HEK293 (cell line): Measurements from ENCODE around the gene ACOT7.
A peak's percentile ranks its signal among the peaks of the same experiment; 100 is the strongest.

Source experiments
- HOXA7 ChIP-seq: sonication (generic); formaldehyde crosslinking; IDR thresholded peaks from 2 replicates; pipeline ENCODE4 v1.8.1; 2022; ENCODE audit warnings: missing genetic modification reagents, borderline replicate concordance
- KLF8 ChIP-seq: fragments of 450-650 bp; formaldehyde crosslinking; IDR thresholded peaks from 2 replicates; pipeline ENCODE4 v1.5.1; 2016; ENCODE audit warnings: missing biosample characterization, missing genetic modification characterization
- SP2 ChIP-seq: fragments of 450-650 bp; formaldehyde crosslinking; IDR thresholded peaks from 2 replicates; pipeline ENCODE4 v1.5.1; 2016; ENCODE audit warnings: missing biosample characterization, missing genetic modification characterization
- SP7 ChIP-seq: fragments of 450-650 bp; formaldehyde crosslinking; IDR thresholded peaks from 2 replicates; pipeline ENCODE4 v1.5.1; 2016; ENCODE audit warnings: missing biosample characterization, missing genetic modification characterization
- WT1 ChIP-seq: fragments of 450-650 bp; formaldehyde crosslinking; IDR thresholded peaks from 2 replicates; pipeline ENCODE4 v1.5.1; 2016; ENCODE audit warnings: missing biosample characterization, missing genetic modification characterization
- ZBTB1 ChIP-seq: fragments of 450-650 bp; formaldehyde crosslinking; IDR thresholded peaks from 2 replicates; pipeline ENCODE4 v1.5.1; 2016; ENCODE audit warnings: missing biosample characterization, missing genetic modification characterization
- ZBTB21 ChIP-seq: fragments of 450-650 bp; formaldehyde crosslinking; IDR thresholded peaks from 2 replicates; pipeline ENCODE4 v1.5.1; 2017; ENCODE audit warnings: missing biosample characterization, missing genetic modification characterization
- ZEB2 ChIP-seq: fragments of 450-650 bp; formaldehyde crosslinking; IDR thresholded peaks from 2 replicates; pipeline ENCODE4 v1.5.1; 2016; ENCODE audit warnings: missing biosample characterization, missing genetic modification characterization
- ZIC2 ChIP-seq: fragments of 450-650 bp; formaldehyde crosslinking; IDR thresholded peaks from 2 replicates; pipeline ENCODE4 v1.5.1; 2016; ENCODE audit warnings: missing biosample characterization, missing genetic modification characterization
- ZNF140 ChIP-seq: fragments of 450-650 bp; formaldehyde crosslinking; IDR thresholded peaks from 2 replicates; pipeline ENCODE4 v1.5.1; 2016; ENCODE audit warnings: missing biosample characterization, missing genetic modification characterization
- ZNF19 ChIP-seq: fragments of 450-650 bp; formaldehyde crosslinking; IDR thresholded peaks from 2 replicates; pipeline ENCODE4; 2016; ENCODE audit warnings: missing biosample characterization, missing genetic modification characterization, low read depth
- ZNF366 ChIP-seq: fragments of 450-650 bp; formaldehyde crosslinking; conservative IDR thresholded peaks from 2 replicates; pipeline ENCODE4 v1.5.1; 2016; ENCODE audit warnings: missing biosample characterization, missing genetic modification characterization
- ZNF37A ChIP-seq: fragments of 450-650 bp; IDR thresholded peaks from 2 replicates; pipeline ENCODE4 v1.5.1; 2018; ENCODE audit warnings: missing biosample characterization, missing genetic modification characterization
- ZNF48 ChIP-seq: fragments of 450-650 bp; formaldehyde crosslinking; IDR thresholded peaks from 2 replicates; pipeline ENCODE4 v1.5.1; 2016; ENCODE audit warnings: missing biosample characterization, missing genetic modification characterization
- ZNF548 ChIP-seq: fragments of 450-650 bp; formaldehyde crosslinking; IDR thresholded peaks from 2 replicates; pipeline ENCODE4 v1.5.1; 2016; ENCODE audit warnings: missing biosample characterization, missing genetic modification characterization
- ZNF561 ChIP-seq: fragments of 450-650 bp; IDR thresholded peaks from 2 replicates; pipeline ENCODE4 v1.5.1; 2018; ENCODE audit warnings: missing biosample characterization, missing genetic modification characterization, borderline replicate concordance
- ZNF571 ChIP-seq: fragments of 450-650 bp; formaldehyde crosslinking; IDR thresholded peaks from 2 replicates; pipeline ENCODE4 v1.5.0; 2017; ENCODE audit warnings: missing biosample characterization, missing genetic modification characterization
- ZXDB ChIP-seq: fragments of 450-650 bp; formaldehyde crosslinking; IDR thresholded peaks from 2 replicates; pipeline ENCODE4 v1.5.1; 2016; ENCODE audit warnings: missing biosample characterization, missing genetic modification characterization
- TF ChIP-seq, protein P1 (sequence below): fragments of 450-650 bp; formaldehyde crosslinking; IDR thresholded peaks from 2 replicates; pipeline ENCODE4 v1.5.1; 2016; ENCODE audit warnings: missing biosample characterization, missing genetic modification characterization
- TF ChIP-seq, protein P2 (sequence below): fragments of 450-650 bp; formaldehyde crosslinking; IDR thresholded peaks from 2 replicates; pipeline ENCODE4 v1.5.1; 2016; ENCODE audit warnings: missing biosample characterization, missing genetic modification characterization
- TF ChIP-seq, protein P3 (sequence below): sonication (generic); formaldehyde crosslinking; IDR thresholded peaks from 2 replicates; pipeline ENCODE4 v1.8.1; 2022; ENCODE audit warnings: mild to moderate bottlenecking, moderate library complexity, missing genetic modification reagents
- TF ChIP-seq, protein P4 (sequence below): fragments of 450-650 bp; formaldehyde crosslinking; IDR thresholded peaks from 2 replicates; pipeline ENCODE4 v1.5.1; 2016; ENCODE audit warnings: missing biosample characterization, missing genetic modification characterization
- TF ChIP-seq, protein P5 (sequence below): IDR thresholded peaks from 2 replicates; pipeline ENCODE4 v1.6.1; 2011; ENCODE audit warnings: mild to moderate bottlenecking, low read depth, low read length, borderline replicate concordance
- TF ChIP-seq, protein P6 (sequence below): fragments of 450-650 bp; formaldehyde crosslinking; IDR thresholded peaks from 2 replicates; pipeline ENCODE4 v1.5.0; 2017; ENCODE audit warnings: missing biosample characterization, missing genetic modification characterization, borderline replicate concordance
- TF ChIP-seq, protein P7 (sequence below): fragments of 450-650 bp; formaldehyde crosslinking; IDR thresholded peaks from 2 replicates; pipeline ENCODE4 v1.5.1; 2016; ENCODE audit warnings: missing biosample characterization, missing genetic modification characterization
- TF ChIP-seq, protein P8 (sequence below): fragments of 450-650 bp; formaldehyde crosslinking; IDR thresholded peaks from 2 replicates; pipeline ENCODE4 v1.5.1; 2016; ENCODE audit warnings: missing biosample characterization, missing genetic modification characterization

The ACOT7 gene

DNA sequence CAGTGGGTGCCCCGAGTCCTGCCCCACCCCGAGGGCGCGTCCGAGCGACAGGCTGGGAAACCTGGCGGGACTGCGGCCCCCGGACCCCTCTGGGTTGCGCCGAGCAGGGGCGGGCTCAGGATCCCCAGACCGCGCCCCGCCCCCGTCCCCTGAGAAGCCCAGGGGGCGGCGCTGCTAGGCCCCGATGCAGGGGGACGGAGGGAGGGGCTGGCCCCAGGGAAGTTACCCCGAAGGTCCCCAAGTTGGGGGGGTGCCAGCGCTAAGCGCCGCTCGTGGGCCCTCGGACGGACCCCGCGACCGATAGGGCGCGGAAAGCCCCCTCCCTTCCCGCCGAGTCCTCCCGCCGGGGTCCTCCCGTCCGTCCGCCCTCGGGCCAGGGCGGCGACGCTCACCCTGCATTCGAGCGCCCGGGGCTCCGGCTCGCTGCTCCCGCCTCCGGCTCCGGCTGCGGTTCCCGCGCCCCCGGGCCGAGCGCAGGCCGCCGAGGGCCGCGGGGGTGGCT lies 133.1 kb downstream of the ACOT7 start (continued):
- TF ChIP-seq, protein P1, sequence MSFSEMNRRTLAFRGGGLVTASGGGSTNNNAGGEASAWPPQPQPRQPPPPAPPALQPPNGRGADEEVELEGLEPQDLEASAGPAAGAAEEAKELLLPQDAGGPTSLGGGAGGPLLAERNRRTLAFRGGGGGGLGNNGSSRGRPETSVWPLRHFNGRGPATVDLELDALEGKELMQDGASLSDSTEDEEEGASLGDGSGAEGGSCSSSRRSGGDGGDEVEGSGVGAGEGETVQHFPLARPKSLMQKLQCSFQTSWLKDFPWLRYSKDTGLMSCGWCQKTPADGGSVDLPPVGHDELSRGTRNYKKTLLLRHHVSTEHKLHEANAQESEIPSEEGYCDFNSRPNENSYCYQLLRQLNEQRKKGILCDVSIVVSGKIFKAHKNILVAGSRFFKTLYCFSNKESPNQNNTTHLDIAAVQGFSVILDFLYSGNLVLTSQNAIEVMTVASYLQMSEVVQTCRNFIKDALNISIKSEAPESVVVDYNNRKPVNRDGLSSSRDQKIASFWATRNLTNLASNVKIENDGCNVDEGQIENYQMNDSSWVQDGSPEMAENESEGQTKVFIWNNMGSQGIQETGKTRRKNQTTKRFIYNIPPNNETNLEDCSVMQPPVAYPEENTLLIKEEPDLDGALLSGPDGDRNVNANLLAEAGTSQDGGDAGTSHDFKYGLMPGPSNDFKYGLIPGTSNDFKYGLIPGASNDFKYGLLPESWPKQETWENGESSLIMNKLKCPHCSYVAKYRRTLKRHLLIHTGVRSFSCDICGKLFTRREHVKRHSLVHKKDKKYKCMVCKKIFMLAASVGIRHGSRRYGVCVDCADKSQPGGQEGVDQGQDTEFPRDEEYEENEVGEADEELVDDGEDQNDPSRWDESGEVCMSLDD (tag by site-specific recombination) = peak; percentile 73; the same call in 1 of the 2 replicates
- TF ChIP-seq, protein P2, sequence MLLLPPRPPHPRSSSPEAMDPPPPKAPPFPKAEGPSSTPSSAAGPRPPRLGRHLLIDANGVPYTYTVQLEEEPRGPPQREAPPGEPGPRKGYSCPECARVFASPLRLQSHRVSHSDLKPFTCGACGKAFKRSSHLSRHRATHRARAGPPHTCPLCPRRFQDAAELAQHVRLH = no peak
- TF ChIP-seq, protein P3, sequence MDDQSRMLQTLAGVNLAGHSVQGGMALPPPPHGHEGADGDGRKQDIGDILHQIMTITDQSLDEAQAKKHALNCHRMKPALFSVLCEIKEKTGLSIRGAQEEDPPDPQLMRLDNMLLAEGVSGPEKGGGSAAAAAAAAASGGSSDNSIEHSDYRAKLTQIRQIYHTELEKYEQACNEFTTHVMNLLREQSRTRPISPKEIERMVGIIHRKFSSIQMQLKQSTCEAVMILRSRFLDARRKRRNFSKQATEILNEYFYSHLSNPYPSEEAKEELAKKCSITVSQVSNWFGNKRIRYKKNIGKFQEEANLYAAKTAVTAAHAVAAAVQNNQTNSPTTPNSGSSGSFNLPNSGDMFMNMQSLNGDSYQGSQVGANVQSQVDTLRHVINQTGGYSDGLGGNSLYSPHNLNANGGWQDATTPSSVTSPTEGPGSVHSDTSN (CRISPR knock-in tag) = no peak
- no peak for TF ChIP-seq ZBTB21 (tag by site-specific recombination)
- TF ChIP-seq, protein P4, sequence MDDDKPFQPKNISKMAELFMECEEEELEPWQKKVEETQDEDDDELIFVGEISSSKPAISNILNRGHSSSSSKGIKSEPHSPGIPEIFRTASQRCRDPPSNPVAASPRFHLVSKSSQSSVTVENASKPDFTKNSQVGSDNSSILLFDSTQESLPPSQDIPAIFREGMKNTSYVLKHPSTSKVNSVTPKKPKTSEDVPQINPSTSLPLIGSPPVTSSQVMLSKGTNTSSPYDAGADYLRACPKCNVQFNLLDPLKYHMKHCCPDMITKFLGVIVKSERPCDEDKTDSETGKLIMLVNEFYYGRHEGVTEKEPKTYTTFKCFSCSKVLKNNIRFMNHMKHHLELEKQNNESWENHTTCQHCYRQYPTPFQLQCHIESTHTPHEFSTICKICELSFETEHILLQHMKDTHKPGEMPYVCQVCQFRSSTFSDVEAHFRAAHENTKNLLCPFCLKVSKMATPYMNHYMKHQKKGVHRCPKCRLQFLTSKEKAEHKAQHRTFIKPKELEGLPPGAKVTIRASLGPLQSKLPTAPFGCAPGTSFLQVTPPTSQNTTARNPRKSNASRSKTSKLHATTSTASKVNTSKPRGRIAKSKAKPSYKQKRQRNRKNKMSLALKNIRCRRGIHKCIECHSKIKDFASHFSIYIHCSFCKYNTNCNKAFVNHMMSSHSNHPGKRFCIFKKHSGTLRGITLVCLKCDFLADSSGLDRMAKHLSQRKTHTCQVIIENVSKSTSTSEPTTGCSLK = no peak
- TF ChIP-seq, protein P5, sequence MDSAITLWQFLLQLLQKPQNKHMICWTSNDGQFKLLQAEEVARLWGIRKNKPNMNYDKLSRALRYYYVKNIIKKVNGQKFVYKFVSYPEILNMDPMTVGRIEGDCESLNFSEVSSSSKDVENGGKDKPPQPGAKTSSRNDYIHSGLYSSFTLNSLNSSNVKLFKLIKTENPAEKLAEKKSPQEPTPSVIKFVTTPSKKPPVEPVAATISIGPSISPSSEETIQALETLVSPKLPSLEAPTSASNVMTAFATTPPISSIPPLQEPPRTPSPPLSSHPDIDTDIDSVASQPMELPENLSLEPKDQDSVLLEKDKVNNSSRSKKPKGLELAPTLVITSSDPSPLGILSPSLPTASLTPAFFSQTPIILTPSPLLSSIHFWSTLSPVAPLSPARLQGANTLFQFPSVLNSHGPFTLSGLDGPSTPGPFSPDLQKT = no peak
- TF ChIP-seq, protein P6, sequence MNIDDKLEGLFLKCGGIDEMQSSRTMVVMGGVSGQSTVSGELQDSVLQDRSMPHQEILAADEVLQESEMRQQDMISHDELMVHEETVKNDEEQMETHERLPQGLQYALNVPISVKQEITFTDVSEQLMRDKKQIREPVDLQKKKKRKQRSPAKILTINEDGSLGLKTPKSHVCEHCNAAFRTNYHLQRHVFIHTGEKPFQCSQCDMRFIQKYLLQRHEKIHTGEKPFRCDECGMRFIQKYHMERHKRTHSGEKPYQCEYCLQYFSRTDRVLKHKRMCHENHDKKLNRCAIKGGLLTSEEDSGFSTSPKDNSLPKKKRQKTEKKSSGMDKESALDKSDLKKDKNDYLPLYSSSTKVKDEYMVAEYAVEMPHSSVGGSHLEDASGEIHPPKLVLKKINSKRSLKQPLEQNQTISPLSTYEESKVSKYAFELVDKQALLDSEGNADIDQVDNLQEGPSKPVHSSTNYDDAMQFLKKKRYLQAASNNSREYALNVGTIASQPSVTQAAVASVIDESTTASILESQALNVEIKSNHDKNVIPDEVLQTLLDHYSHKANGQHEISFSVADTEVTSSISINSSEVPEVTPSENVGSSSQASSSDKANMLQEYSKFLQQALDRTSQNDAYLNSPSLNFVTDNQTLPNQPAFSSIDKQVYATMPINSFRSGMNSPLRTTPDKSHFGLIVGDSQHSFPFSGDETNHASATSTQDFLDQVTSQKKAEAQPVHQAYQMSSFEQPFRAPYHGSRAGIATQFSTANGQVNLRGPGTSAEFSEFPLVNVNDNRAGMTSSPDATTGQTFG (tag by site-specific recombination) = no peak
- TF ChIP-seq ZNF37A (tag by site-specific recombination) = no peak
- TF ChIP-seq ZBTB1 (tag by site-specific recombination) = no peak
- peak; percentile 37; the same call in 1 of the 2 replicates for TF ChIP-seq ZIC2
- peak; percentile 53; the same call in 1 of the 2 replicates for TF ChIP-seq ZXDB (tag by site-specific recombination)
- TF ChIP-seq ZNF561 (tag by site-specific recombination) = no peak; the same call in 1 of the 2 replicates
- no peak for TF ChIP-seq ZNF571
- TF ChIP-seq ZEB2 (tag by site-specific recombination) = no peak
- TF ChIP-seq, protein P7, sequence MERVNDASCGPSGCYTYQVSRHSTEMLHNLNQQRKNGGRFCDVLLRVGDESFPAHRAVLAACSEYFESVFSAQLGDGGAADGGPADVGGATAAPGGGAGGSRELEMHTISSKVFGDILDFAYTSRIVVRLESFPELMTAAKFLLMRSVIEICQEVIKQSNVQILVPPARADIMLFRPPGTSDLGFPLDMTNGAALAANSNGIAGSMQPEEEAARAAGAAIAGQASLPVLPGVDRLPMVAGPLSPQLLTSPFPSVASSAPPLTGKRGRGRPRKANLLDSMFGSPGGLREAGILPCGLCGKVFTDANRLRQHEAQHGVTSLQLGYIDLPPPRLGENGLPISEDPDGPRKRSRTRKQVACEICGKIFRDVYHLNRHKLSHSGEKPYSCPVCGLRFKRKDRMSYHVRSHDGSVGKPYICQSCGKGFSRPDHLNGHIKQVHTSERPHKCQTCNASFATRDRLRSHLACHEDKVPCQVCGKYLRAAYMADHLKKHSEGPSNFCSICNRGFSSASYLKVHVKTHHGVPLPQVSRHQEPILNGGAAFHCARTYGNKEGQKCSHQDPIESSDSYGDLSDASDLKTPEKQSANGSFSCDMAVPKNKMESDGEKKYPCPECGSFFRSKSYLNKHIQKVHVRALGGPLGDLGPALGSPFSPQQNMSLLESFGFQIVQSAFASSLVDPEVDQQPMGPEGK (tag by site-specific recombination) = peak; percentile 73
- TF ChIP-seq HOXA7 (CRISPR knock-in tag) = no peak
- no peak for TF ChIP-seq ZNF48
- TF ChIP-seq SP2 (tag by site-specific recombination) = peak; percentile 17
- no peak for TF ChIP-seq SP7 (tag by site-specific recombination)
- no peak for TF ChIP-seq WT1
- TF ChIP-seq, protein P8, sequence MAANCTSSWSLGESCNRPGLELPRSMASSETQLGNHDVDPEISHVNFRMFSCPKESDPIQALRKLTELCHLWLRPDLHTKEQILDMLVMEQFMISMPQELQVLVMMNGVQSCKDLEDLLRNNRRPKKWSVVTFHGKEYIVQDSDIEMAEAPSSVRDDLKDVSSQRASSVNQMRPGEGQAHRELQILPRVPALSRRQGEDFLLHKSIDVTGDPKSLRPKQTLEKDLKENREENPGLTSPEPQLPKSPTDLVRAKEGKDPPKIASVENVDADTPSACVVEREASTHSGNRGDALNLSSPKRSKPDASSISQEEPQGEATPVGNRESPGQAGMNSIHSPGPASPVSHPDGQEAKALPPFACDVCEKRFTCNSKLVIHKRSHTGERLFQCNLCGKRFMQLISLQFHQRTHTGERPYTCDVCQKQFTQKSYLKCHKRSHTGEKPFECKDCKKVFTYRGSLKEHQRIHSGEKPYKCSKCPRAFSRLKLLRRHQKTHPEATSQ (tag by site-specific recombination) = no peak
- TF ChIP-seq ZNF19 (tag by site-specific recombination) = no peak
- TF ChIP-seq ZNF140 (tag by site-specific recombination) = no peak
- TF ChIP-seq ZNF548 (tag by site-specific recombination) = no peak
- peak; percentile 8; the same call in 1 of the 2 replicates for TF ChIP-seq KLF8 (tag by site-specific recombination)
- no peak for TF ChIP-seq ZNF366 (tag by site-specific recombination)
- TF ChIP-seq, all 188 proteins: peak for 22
